HepG2 (cell line): ENCODE data around the gene ASH1L. TPM values are rescaled to one million over a fixed set of nuclear protein-coding genes. Genes with fewer than 3 reads are reported as not detected.

ENCODE experiments used
- AHR ChIP-seq: IDR thresholded peaks from 2 replicates; pipeline ENCODE4 v1.6.1; 2018; ENCODE audit warnings: missing genetic modification reagents, missing compliant biosample characterization
- ARNTL ChIP-seq: sonication (generic); formaldehyde crosslinking; IDR thresholded peaks from 2 replicates; pipeline ENCODE4 v1.4.0; 2020; ENCODE audit warnings: mild to moderate bottlenecking, missing genetic modification reagents
- EZH2 ChIP-seq: conservative IDR thresholded peaks from 2 replicates; pipeline ENCODE4 v1.6.1; 2012; ENCODE audit warnings: mild to moderate bottlenecking, low read depth, low read length, moderate library complexity
- FOSL1 ChIP-seq: sonication (generic); formaldehyde crosslinking; IDR thresholded peaks from 2 replicates; pipeline ENCODE4 v1.9.0; 2021; ENCODE audit warnings: missing genetic modification reagents, borderline replicate concordance
- HOXD1 ChIP-seq: sonication (generic); formaldehyde crosslinking; IDR thresholded peaks from 2 replicates; pipeline ENCODE4 v1.5.0; 2020; ENCODE audit warnings: missing genetic modification reagents
- NFE2L2 ChIP-seq: fragments of 150-350 bp; IDR thresholded peaks from 2 replicates; pipeline ENCODE4 v1.6.1; 2014; ENCODE audit warnings: low read length
- REXO4 ChIP-seq: sonication (generic); formaldehyde crosslinking; IDR thresholded peaks from 2 replicates; pipeline ENCODE4 v1.8.0; 2022; ENCODE audit warnings: missing genetic modification reagents, mild to moderate bottlenecking, borderline replicate concordance
- TCF12 ChIP-seq, 2 experiments: fragments of 450-650 bp in 1 of 2; sonication (generic) in 1 of 2; formaldehyde crosslinking in 1 of 2; IDR thresholded peaks; 2 replicates each; pipeline versions ENCODE4 v1.6.1 to v1.8.0; 2017 to 2022; ENCODE audit warnings: antibody characterized with exemption in 1 of 2, mild to moderate bottlenecking in 1 of 2, missing genetic modification reagents in 1 of 2, moderate library complexity in 1 of 2
- ZC3H13 ChIP-seq: sonication (generic); formaldehyde crosslinking; IDR thresholded peaks from 2 replicates; pipeline ENCODE4 v1.8.1; 2023; ENCODE audit warnings: mild to moderate bottlenecking, missing genetic modification reagents, moderate library complexity
- ZNF550 ChIP-seq: sonication (generic); formaldehyde crosslinking; IDR thresholded peaks from 2 replicates; pipeline ENCODE4 v1.4.0; 2020; ENCODE audit warnings: mild to moderate bottlenecking, missing genetic modification reagents, borderline replicate concordance
- polyA plus RNA-seq, 8 experiments: library from polyadenylated mRNA; depleted of rRNA in 3 of 8; stranded (reverse) in 7 of 8; unstranded in 1 of 8; fragments of >200 nt; fragmentation: Illumina TruSeq in 4 of 8; extraction: Trizol in 4 of 8; gene quantifications; 2 replicates each; pipeline versions ENCODE4 v1.2.1 to v1.2.3, GENCODE V29; 2011 to 2016; ENCODE audit warnings: low read depth in 4 of 8, missing spikeins in 1 of 8, mixed read lengths in 1 of 8; ENCODE audit not compliant: insufficient read depth in 1 of 8
- total RNA-seq, 5 experiments: library from RNA; depleted of rRNA; stranded (reverse); fragments of >200 nt; fragmentation: Illumina TruSeq; extraction: Trizol; gene quantifications; 2 replicates each; pipeline ENCODE4 v1.2.3, GENCODE V29; 2016; ENCODE audit warnings: low read depth in 1 of 5
- TF ChIP-seq, protein P1 (sequence below): sonication (generic); formaldehyde crosslinking; IDR thresholded peaks from 2 replicates; pipeline ENCODE4 v1.4.0; 2020; ENCODE audit warnings: missing genetic modification reagents
- TF ChIP-seq, protein P2 (sequence below): sonication (generic); formaldehyde crosslinking; IDR thresholded peaks from one replicate; pipeline ENCODE4 v1.5.1; 2020; ENCODE audit warnings: mild to moderate bottlenecking, missing genetic modification reagents; ENCODE audit errors: not compliant biosample characterization
- TF ChIP-seq, protein P3 (sequence below): IDR thresholded peaks from 2 replicates; pipeline ENCODE4 v1.6.1; 2016; ENCODE audit warnings: missing compliant biosample characterization, missing genetic modification reagents, borderline replicate concordance

ASH1L gene
- total and polyA plus RNA-seq, 2 of the 13 experiments (the other 11 are each of a cell fraction or from before 2014, with no cell fraction given): 10.2 to 15.3 TPM

DNA sequence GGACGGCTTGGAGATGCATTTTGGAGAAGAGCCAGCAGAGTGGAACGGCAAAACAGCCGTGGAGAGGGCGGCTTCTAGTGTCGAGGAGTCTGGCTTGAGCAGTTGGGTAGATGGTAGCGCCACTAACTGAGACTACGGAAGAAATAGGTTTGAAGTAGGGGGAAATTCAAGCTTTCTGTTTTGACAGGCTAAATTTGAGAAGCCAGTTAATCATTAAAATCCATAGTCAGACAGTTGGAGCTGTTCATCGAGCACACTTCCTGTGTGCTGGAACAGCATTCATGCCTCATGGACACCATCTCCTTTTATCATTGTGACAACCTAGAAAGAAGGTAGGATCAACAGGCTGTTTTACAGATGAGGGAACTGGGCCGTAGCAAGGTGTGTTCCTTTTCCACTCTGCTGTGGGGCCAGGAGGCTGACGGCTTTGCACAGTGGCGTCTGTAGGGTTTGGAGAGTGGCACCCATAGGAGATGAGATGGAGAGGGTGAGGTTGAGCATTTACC is 258.0 kb downstream of the ASH1L start (continued):
- TF ChIP-seq, protein P1, sequence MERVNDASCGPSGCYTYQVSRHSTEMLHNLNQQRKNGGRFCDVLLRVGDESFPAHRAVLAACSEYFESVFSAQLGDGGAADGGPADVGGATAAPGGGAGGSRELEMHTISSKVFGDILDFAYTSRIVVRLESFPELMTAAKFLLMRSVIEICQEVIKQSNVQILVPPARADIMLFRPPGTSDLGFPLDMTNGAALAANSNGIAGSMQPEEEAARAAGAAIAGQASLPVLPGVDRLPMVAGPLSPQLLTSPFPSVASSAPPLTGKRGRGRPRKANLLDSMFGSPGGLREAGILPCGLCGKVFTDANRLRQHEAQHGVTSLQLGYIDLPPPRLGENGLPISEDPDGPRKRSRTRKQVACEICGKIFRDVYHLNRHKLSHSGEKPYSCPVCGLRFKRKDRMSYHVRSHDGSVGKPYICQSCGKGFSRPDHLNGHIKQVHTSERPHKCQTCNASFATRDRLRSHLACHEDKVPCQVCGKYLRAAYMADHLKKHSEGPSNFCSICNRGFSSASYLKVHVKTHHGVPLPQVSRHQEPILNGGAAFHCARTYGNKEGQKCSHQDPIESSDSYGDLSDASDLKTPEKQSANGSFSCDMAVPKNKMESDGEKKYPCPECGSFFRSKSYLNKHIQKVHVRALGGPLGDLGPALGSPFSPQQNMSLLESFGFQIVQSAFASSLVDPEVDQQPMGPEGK: 0 out of 2 replicates have a peak, but pooled peaks have one; percentile 18
- TF ChIP-seq ARNTL: no peak
- no peak for TF ChIP-seq HOXD1 (CRISPR knock-in tag)
- TF ChIP-seq, protein P2, sequence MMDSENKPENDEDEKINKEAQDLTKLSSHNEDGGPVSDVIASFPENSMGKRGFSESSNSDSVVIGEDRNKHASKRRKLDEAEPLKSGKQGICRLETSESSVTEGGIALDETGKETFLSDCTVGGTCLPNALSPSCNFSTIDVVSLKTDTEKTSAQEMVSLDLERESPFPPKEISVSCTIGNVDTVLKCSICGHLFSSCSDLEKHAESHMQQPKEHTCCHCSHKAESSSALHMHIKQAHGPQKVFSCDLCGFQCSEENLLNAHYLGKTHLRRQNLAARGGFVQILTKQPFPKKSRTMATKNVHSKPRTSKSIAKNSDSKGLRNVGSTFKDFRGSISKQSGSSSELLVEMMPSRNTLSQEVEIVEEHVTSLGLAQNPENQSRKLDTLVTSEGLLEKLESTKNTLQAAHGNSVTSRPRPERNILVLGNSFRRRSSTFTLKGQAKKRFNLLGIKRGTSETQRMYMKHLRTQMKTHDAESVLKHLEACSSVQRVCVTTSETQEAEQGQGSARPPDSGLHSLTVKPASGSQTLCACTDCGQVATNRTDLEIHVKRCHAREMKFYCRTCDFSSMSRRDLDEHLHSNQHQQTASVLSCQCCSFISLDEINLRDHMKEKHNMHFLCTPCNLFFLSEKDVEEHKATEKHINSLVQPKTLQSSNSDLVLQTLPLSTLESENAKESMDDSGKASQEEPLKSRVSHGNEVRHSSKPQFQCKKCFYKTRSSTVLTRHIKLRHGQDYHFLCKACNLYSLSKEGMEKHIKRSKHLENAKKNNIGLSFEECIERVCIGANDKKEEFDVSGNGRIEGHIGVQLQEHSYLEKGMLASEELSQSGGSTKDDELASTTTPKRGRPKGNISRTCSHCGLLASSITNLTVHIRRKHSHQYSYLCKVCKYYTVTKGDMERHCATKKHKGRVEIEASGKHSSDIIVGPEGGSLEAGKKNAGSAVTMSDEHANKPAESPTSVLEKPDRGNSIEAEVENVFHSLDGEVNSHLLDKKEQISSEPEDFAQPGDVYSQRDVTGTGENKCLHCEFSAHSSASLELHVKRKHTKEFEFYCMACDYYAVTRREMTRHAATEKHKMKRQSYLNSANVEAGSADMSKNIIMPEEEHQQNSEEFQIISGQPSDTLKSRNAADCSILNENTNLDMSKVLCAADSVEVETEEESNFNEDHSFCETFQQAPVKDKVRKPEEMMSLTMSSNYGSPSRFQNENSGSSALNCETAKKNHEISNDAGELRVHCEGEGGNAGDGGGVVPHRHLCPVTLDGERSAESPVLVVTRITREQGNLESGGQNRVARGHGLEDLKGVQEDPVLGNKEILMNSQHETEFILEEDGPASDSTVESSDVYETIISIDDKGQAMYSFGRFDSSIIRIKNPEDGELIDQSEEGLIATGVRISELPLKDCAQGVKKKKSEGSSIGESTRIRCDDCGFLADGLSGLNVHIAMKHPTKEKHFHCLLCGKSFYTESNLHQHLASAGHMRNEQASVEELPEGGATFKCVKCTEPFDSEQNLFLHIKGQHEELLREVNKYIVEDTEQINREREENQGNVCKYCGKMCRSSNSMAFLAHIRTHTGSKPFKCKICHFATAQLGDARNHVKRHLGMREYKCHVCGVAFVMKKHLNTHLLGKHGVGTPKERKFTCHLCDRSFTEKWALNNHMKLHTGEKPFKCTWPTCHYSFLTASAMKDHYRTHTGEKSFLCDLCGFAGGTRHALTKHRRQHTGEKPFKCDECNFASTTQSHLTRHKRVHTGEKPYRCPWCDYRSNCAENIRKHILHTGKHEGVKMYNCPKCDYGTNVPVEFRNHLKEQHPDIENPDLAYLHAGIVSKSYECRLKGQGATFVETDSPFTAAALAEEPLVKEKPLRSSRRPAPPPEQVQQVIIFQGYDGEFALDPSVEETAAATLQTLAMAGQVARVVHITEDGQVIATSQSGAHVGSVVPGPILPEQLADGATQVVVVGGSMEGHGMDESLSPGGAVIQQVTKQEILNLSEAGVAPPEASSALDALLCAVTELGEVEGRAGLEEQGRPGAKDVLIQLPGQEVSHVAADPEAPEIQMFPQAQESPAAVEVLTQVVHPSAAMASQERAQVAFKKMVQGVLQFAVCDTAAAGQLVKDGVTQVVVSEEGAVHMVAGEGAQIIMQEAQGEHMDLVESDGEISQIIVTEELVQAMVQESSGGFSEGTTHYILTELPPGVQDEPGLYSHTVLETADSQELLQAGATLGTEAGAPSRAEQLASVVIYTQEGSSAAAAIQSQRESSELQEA (CRISPR knock-in tag): no peak
- no peak for TF ChIP-seq NFE2L2
- TF ChIP-seq, protein P3, sequence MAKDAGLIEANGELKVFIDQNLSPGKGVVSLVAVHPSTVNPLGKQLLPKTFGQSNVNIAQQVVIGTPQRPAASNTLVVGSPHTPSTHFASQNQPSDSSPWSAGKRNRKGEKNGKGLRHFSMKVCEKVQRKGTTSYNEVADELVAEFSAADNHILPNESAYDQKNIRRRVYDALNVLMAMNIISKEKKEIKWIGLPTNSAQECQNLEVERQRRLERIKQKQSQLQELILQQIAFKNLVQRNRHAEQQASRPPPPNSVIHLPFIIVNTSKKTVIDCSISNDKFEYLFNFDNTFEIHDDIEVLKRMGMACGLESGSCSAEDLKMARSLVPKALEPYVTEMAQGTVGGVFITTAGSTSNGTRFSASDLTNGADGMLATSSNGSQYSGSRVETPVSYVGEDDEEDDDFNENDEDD: no peak
- TF ChIP-seq REXO4: no peak
- no peak for TF ChIP-seq ZNF550 (CRISPR knock-in tag)
- TF ChIP-seq ZC3H13 (CRISPR knock-in tag): no peak
- no peak; the same call in 1 of the 2 replicates for TF ChIP-seq AHR
- TF ChIP-seq EZH2: no peak
- no peak for TF ChIP-seq TCF12 (IDR thresholded peaks at IDR 0.05)
- TF ChIP-seq TCF12 (CRISPR knock-in tag; IDR thresholded peaks at IDR 0.05): no peak
- TF ChIP-seq FOSL1 (CRISPR knock-in tag): no peak
